GM12878 (cell line): Measurements from ENCODE around the gene MRPL23. TPM values are rescaled to one million over a fixed set of nuclear protein-coding genes. Genes with fewer than 3 reads are reported as not detected.

ENCODE experiments used
- ATAC-seq: fragments of 200-7000 bp; cut with Tn5 transposase; 3 replicates; pipeline ENCODE4 v1.9.1; 2020; ENCODE audit warnings: mild to moderate bottlenecking, moderate library complexity
- BruUV-seq: library from RNA; stranded (reverse); fragments of 400-500 nt; replicated peaks from 2 replicates; lab custom pipeline; 2021; lab: Mats Ljungman, UMichigan
- CTCF ChIA-PET: fragments of 300-600 bp; sonication (Branson Sonifier 250); formaldehyde crosslinking; extraction: SDS; loops from one replicate; lab custom pipeline; 2021; ENCODE audit warnings: inconsistent platforms; lab: Yijun Ruan, JAX
- POLR2A ChIA-PET: fragments of 350-600 bp; formaldehyde crosslinking; extraction: SDS; loops from one replicate; lab custom pipeline; 2021; ENCODE audit warnings: inconsistent platforms; lab: Charles Lee
- RAD21 ChIA-PET: fragments of 300-600 bp; sonication (Branson Sonifier 250); formaldehyde crosslinking; loops from one replicate; lab custom pipeline; 2023; ENCODE audit warnings: antibody characterized with exemption; ENCODE audit not compliant: unreplicated experiment; lab: Charles Lee
- SMC1A ChIA-PET: fragments of 300-600 bp; sonication (Branson Sonifier 250); formaldehyde crosslinking; loops from one replicate; lab custom pipeline; 2023; ENCODE audit not compliant: unreplicated experiment, uncharacterized antibody; lab: Charles Lee
- DNase-seq: peaks from one replicate; pipeline ENCODE4 v3.0.0-alpha.2; 2011; ENCODE audit warnings: low read depth, low spot score
- FAIRE-seq: peaks from 3 replicates; lab custom pipeline; 2011; peaks lifted over from hg19 to GRCh38; lab: Jason Lieb, UNC
- H2AFZ ChIP-seq: 2 replicates; pipeline ENCODE4 v1.6.0; 2011; ENCODE audit warnings: low read depth, low read length, control low read depth; ENCODE audit not compliant: control insufficient read depth
- H3K27ac ChIP-seq: 2 replicates; pipeline ENCODE4 v1.5.1; 2011; ENCODE audit warnings: control low read depth; ENCODE audit not compliant: control insufficient read depth, insufficient read depth
- H3K27me3 ChIP-seq, 2 experiments: replicated peaks in 1 of 2; 2 replicates each; pipeline versions ENCODE4 v1.6.0 to v1.6.1; 2011; ENCODE audit warnings: low read length in 1 of 2; ENCODE audit not compliant: control insufficient read depth in 2 of 2, insufficient read depth in 2 of 2
- H3K36me3 ChIP-seq, 2 experiments: 2 replicates each; pipeline ENCODE4 v1.5.1; 2011; ENCODE audit warnings: low read length in 1 of 2; ENCODE audit not compliant: control insufficient read depth in 2 of 2, insufficient read depth in 2 of 2
- H3K4me1 ChIP-seq: 2 replicates; pipeline ENCODE4 v1.6.1; 2011; ENCODE audit warnings: mild to moderate bottlenecking, low read length, moderate library complexity, mixed read lengths; ENCODE audit not compliant: control insufficient read depth, insufficient read depth
- H3K4me2 ChIP-seq: 2 replicates; pipeline ENCODE4 v1.6.0; 2011; ENCODE audit warnings: control low read depth; ENCODE audit not compliant: control insufficient read depth, insufficient read depth
- H3K4me3 ChIP-seq: fragments of 200-600 bp; sonication (generic); 2 replicates; pipeline ENCODE4 v1.5.1; 2016
- H3K79me2 ChIP-seq: 2 replicates; pipeline ENCODE4 v1.6.0; 2011; ENCODE audit warnings: low read length; ENCODE audit not compliant: control insufficient read depth, insufficient read depth
- H3K9ac ChIP-seq: 2 replicates; pipeline ENCODE4 v1.8.0; 2011; ENCODE audit warnings: low read length, control low read depth, mixed read lengths; ENCODE audit not compliant: control insufficient read depth, insufficient read depth
- H3K9me3 ChIP-seq: replicated peaks from 3 replicates; pipeline ENCODE4 v1.5.1; 2011; ENCODE audit warnings: mild to moderate bottlenecking, low read length; ENCODE audit not compliant: control insufficient read depth, insufficient read depth
- H4K20me1 ChIP-seq: 2 replicates; pipeline ENCODE4 v1.6.0; 2011; ENCODE audit not compliant: control insufficient read depth, insufficient read depth
- BRCA1 ChIP-seq: IDR thresholded peaks from 2 replicates; pipeline ENCODE4 v1.6.1; 2011; ENCODE audit warnings: low read depth, low read length, improper control_type of control experiment
- CHD4 ChIP-seq: fragments of 200-600 bp; sonication (generic); IDR thresholded peaks from 2 replicates; pipeline ENCODE4 v1.6.1; 2016; ENCODE audit warnings: mild to moderate bottlenecking
- E2F4 ChIP-seq: IDR thresholded peaks from 2 replicates; pipeline ENCODE4 v1.6.1; 2012; ENCODE audit warnings: low read depth, low read length, improper control_type of control experiment
- FOXM1 ChIP-seq: IDR thresholded peaks from 2 replicates; pipeline ENCODE4 v1.6.1; 2012; ENCODE audit warnings: low read depth, mild to moderate bottlenecking, inconsistent platforms, low read length, moderate library complexity
- GABPA ChIP-seq: IDR thresholded peaks from 2 replicates; pipeline ENCODE4 v1.6.1; 2014; ENCODE audit warnings: antibody characterized with exemption, low read depth, mild to moderate bottlenecking, inconsistent platforms
- IRF5 ChIP-seq: fragments of 450-650 bp; IDR thresholded peaks from 2 replicates; pipeline ENCODE4 v1.6.1; 2017; ENCODE audit warnings: borderline replicate concordance
- KDM1A ChIP-seq: fragments of 200-600 bp; sonication (generic); IDR thresholded peaks from 2 replicates; pipeline ENCODE4 v1.6.1; 2016; ENCODE audit warnings: borderline replicate concordance
- MXI1 ChIP-seq: fragments of 150-350 bp; IDR thresholded peaks from 2 replicates; pipeline ENCODE4 v1.6.1; 2011; ENCODE audit warnings: low read depth, mild to moderate bottlenecking, inconsistent platforms, low read length, improper control_type of control experiment
- RFX5 ChIP-seq: IDR thresholded peaks from 2 replicates; pipeline ENCODE4 v1.6.1; 2011; ENCODE audit warnings: low read depth, low read length, improper control_type of control experiment
- SIN3A ChIP-seq: IDR thresholded peaks from 2 replicates; pipeline ENCODE4 v1.6.1; 2012; ENCODE audit warnings: low read depth, low read length, improper control_type of control experiment
- TCF7 ChIP-seq: IDR thresholded peaks from 2 replicates; pipeline ENCODE4 v1.6.1; 2014; ENCODE audit warnings: antibody characterized with exemption, borderline replicate concordance
- USF2 ChIP-seq: IDR thresholded peaks from 2 replicates; pipeline ENCODE4 v1.6.1; 2011; ENCODE audit warnings: low read depth, low read length, improper control_type of control experiment, borderline replicate concordance
- ZNF207 ChIP-seq: fragments of 450-650 bp; IDR thresholded peaks from 2 replicates; pipeline ENCODE4 v1.6.1; 2014; ENCODE audit warnings: antibody characterized with exemption, mild to moderate bottlenecking, borderline replicate concordance
- ZSCAN29 ChIP-seq: fragments of 450-650 bp; IDR thresholded peaks from 2 replicates; pipeline ENCODE4 v1.6.1; 2017; ENCODE audit warnings: mild to moderate bottlenecking, moderate library complexity
- WGBS: methylation state at CpG from one replicate; pipeline ENCODE4 v1.1.6; 2016; ENCODE audit warnings: low lambda C conversion rate; ENCODE audit not compliant: insufficient replicate concordance, insufficient coverage; ENCODE audit errors: missing lambda C conversion rate; 5-methylcytosine and 5-hydroxymethylcytosine counted together
- in situ Hi-C: fragments of 300-500 bp; cut with MboI; formaldehyde crosslinking; loops from 9 replicates; pipeline ENCODE4 v1.14.3; 2018; ENCODE audit warnings: mixed read lengths
- intact Hi-C: fragments of 100-400 bp; cut with micrococcal nuclease; formaldehyde crosslinking; loops from one replicate; pipeline ENCODE4 v1.14.2; 2022; ENCODE audit not compliant: unreplicated experiment
- microRNA counts: library from miRNA; unstranded; fragments of <30 nt; microRNA quantifications from one replicate; lab custom pipeline; 2016
- polyA plus RNA-seq, 11 experiments: library from polyadenylated mRNA; depleted of rRNA in 4 of 11; unstranded in 6 of 11; stranded (reverse) in 5 of 11; fragments of >200 nt; fragmentation: Nextera tagmentation in 4 of 11; fragmentation: Illumina TruSeq in 1 of 11; extraction: Ambion mirVana in 4 of 11; extraction: Trizol in 1 of 11; gene quantifications; 1 replicate in 1 of 11; 2 replicates in 10 of 11; pipeline versions ENCODE4 v1.2.1 to v1.2.3, GENCODE V29; 2011 to 2016; ENCODE audit warnings: inconsistent platforms in 2 of 11, missing spikeins in 2 of 11, low read depth in 1 of 11
- small RNA-seq: library from RNA; depleted of rRNA; stranded (forward); fragments of <200 nt; gene quantifications from one replicate; pipeline ENCODE3, GENCODE V24; 2014
- total RNA-seq, 4 experiments: library from RNA; depleted of rRNA in 3 of 4; stranded (reverse); fragments of >200 nt in 3 of 4; fragmentation: Illumina TruSeq in 1 of 4; extraction: Trizol in 1 of 4; gene quantifications; 2 replicates each; pipeline versions ENCODE4 v1.2.1 to v1.2.3, GENCODE V29; 2013 to 2021

MRPL23 gene
- total and polyA plus RNA-seq, 10 of the 15 experiments (the other 5 are each of a cell fraction or from before 2014, with no cell fraction given): 1.6 to 207 (median 126) TPM

- CTCF ChIA-PET: interaction anchor here (0.7 to 1.4 kb wide), 2 partner anchors 147 to 211 kb away, joined by 3 read pairs; no protein-coding TSS in a partner anchor
- no peaks in the 10 kb centered on the region for H3K9me3 ChIP-seq
- no peaks in the 10 kb centered on the region for H3K79me2 ChIP-seq
- SMC1A ChIA-PET: no interaction called here
- no CpG with 5 or more reads among the region's 13 CpGs for WGBS
- no peak overlapping the region for H2AFZ ChIP-seq
- no peak overlapping the region for H3K4me3 ChIP-seq
- FAIRE-seq: no peak
- in situ Hi-C loops: no loop called here
- no peaks in the 10 kb centered on the region for H4K20me1 ChIP-seq
- TF ChIP-seq USF2: no peak
- no peak for TF ChIP-seq BRCA1
- no peak for TF ChIP-seq FOXM1
- no peak for TF ChIP-seq IRF5
- no peak for TF ChIP-seq TCF7
- no peak for TF ChIP-seq MXI1
- TF ChIP-seq ZSCAN29: no peak
- no peak for TF ChIP-seq RFX5
- no peak for TF ChIP-seq KDM1A
- TF ChIP-seq E2F4: no peak
- no peak for TF ChIP-seq GABPA
- TF ChIP-seq CHD4: no peak
- TF ChIP-seq ZNF207: no peak
- TF ChIP-seq SIN3A: no peak
- TF ChIP-seq, all 136 proteins: peak for 0
- RAD21 ChIA-PET: no interaction called here
- DNase-seq (no peak), ATAC-seq (no peak)
- H3K36me3 ChIP-seq: no peaks in the 10 kb centered on the region
- no peaks in the 10 kb centered on the region for H3K27me3 ChIP-seq
- POLR2A ChIA-PET: no interaction called here
- BruUV-seq: no TSS peak
- H3K9ac ChIP-seq: no peak overlapping the region
- intact Hi-C loops: no loop called here
- H3K4me2 ChIP-seq: no peak overlapping the region
- no peak overlapping the region for H3K27ac ChIP-seq
- H3K4me1 ChIP-seq: no peaks in the 10 kb centered on the region
Observed at GRCh38 chr11:2004466-2004865, 57.3 kb downstream of the MRPL23 start.

MicroRNAs encoded within 50 kb of the gene (microRNA counts, 767-probe panel; counts per million panel counts)
- 1,125 counts per million, percentile 35 among the panel's probes with 10 or more counts for microRNA hsa-miR-675-5p (lab: Ali Mortazavi, UCI)

Small RNA genes within 50 kb of the gene (small RNA-seq; reads per million reads assigned to genes)
- gene RF01972 (not detected), gene RF01973 (not detected)

Other genes starting within 250 kb of the MRPL23 start
Only the 7 nearest of the 11 such genes appear.
- 29.3 and 38.6 TPM in 2 replicates for gene CTSD, start 183.4 kb upstream of the MRPL23 start, total RNA-seq (2014; rRNA removed)
- 10.3 and 13.3 TPM in 2 replicates for gene CTSD, start 183.4 kb upstream of the MRPL23 start, total RNA-seq (2014; rRNA removed; fragmentation: Illumina TruSeq; extraction: Trizol)
- gene CTSD, start 183.4 kb upstream of the MRPL23 start, total RNA-seq (2021): 49.8 and 51.9 TPM in 2 replicates
- 4.4 and 16.4 TPM in 2 replicates for gene CTSD, start 183.4 kb upstream of the MRPL23 start, polyA plus RNA-seq (2011; rRNA removed)
- 1.9 and 22.0 TPM in 2 replicates for gene CTSD, start 183.4 kb upstream of the MRPL23 start, polyA plus RNA-seq (2014; fragmentation: Illumina TruSeq; extraction: Trizol)
- gene CTSD, start 183.4 kb upstream of the MRPL23 start, polyA plus RNA-seq (2014; fragmentation: Nextera tagmentation; extraction: Ambion mirVana): 1 to 10 TPM in 1 of 2 experiments, under 1 TPM in 1; 0.42 to 3.4 TPM
- 27.9 and 35.8 TPM in 2 replicates for gene CTSD, start 183.4 kb upstream of the MRPL23 start, polyA plus RNA-seq (2014; rRNA removed)
- 10 to 100 TPM; 43.4 to 54.6 TPM for gene CTSD, start 183.4 kb upstream of the MRPL23 start, polyA plus RNA-seq (2016; fragmentation: Nextera tagmentation; extraction: Ambion mirVana)
- gene SYT8, start 112.3 kb upstream of the MRPL23 start, total RNA-seq (2014; rRNA removed): not detected in 2 replicates
- gene SYT8, start 112.3 kb upstream of the MRPL23 start, total RNA-seq (2014; rRNA removed; fragmentation: Illumina TruSeq; extraction: Trizol): not detected in 2 replicates
- 0.19 TPM in 1 of 2 replicates, not detected in the other for gene SYT8, start 112.3 kb upstream of the MRPL23 start, total RNA-seq (2021)
- gene SYT8, start 112.3 kb upstream of the MRPL23 start, polyA plus RNA-seq (2011; rRNA removed): not detected in 2 replicates
- gene SYT8, start 112.3 kb upstream of the MRPL23 start, polyA plus RNA-seq (2014; fragmentation: Illumina TruSeq; extraction: Trizol): not detected in 2 replicates
- not detected for gene SYT8, start 112.3 kb upstream of the MRPL23 start, polyA plus RNA-seq (2014; fragmentation: Nextera tagmentation; extraction: Ambion mirVana)
- gene SYT8, start 112.3 kb upstream of the MRPL23 start, polyA plus RNA-seq (2014; rRNA removed): 0.44 TPM in 1 of 2 replicates, not detected in the other
- gene SYT8, start 112.3 kb upstream of the MRPL23 start, polyA plus RNA-seq (2016; fragmentation: Nextera tagmentation; extraction: Ambion mirVana): not detected
- gene TNNI2, start 108.4 kb upstream of the MRPL23 start, total RNA-seq (2014; rRNA removed): 0.76 and 0.79 TPM in 2 replicates
- 0.37 TPM in 1 of 2 replicates, not detected in the other for gene TNNI2, start 108.4 kb upstream of the MRPL23 start, total RNA-seq (2014; rRNA removed; fragmentation: Illumina TruSeq; extraction: Trizol)
- gene TNNI2, start 108.4 kb upstream of the MRPL23 start, total RNA-seq (2021): 0.38 and 0.61 TPM in 2 replicates
- 0.35 TPM in 1 of 2 replicates, not detected in the other for gene TNNI2, start 108.4 kb upstream of the MRPL23 start, polyA plus RNA-seq (2011; rRNA removed)
- not detected in 2 replicates for gene TNNI2, start 108.4 kb upstream of the MRPL23 start, polyA plus RNA-seq (2014; fragmentation: Illumina TruSeq; extraction: Trizol)
- under 1 TPM; 0.14 to 0.33 TPM for gene TNNI2, start 108.4 kb upstream of the MRPL23 start, polyA plus RNA-seq (2014; fragmentation: Nextera tagmentation; extraction: Ambion mirVana)
- 0.37 and 0.56 TPM in 2 replicates for gene TNNI2, start 108.4 kb upstream of the MRPL23 start, polyA plus RNA-seq (2014; rRNA removed)
- gene TNNI2, start 108.4 kb upstream of the MRPL23 start, polyA plus RNA-seq (2016; fragmentation: Nextera tagmentation; extraction: Ambion mirVana): not detected
- gene LSP1, start 94.2 kb upstream of the MRPL23 start, total RNA-seq (2014; rRNA removed): 374 and 409 TPM in 2 replicates
- gene LSP1, start 94.2 kb upstream of the MRPL23 start, total RNA-seq (2014; rRNA removed; fragmentation: Illumina TruSeq; extraction: Trizol): 152 and 171 TPM in 2 replicates
- gene LSP1, start 94.2 kb upstream of the MRPL23 start, total RNA-seq (2021): 478 and 488 TPM in 2 replicates
- gene LSP1, start 94.2 kb upstream of the MRPL23 start, polyA plus RNA-seq (2011; rRNA removed): 156 and 283 TPM in 2 replicates
- gene LSP1, start 94.2 kb upstream of the MRPL23 start, polyA plus RNA-seq (2014; fragmentation: Illumina TruSeq; extraction: Trizol): 109 and 328 TPM in 2 replicates
- gene LSP1, start 94.2 kb upstream of the MRPL23 start, polyA plus RNA-seq (2014; fragmentation: Nextera tagmentation; extraction: Ambion mirVana): 10 to 100 TPM; 19.2 to 34.2 TPM
- gene LSP1, start 94.2 kb upstream of the MRPL23 start, polyA plus RNA-seq (2014; rRNA removed): 411 and 535 TPM in 2 replicates
- 100 to 1,000 TPM; 442 to 487 TPM for gene LSP1, start 94.2 kb upstream of the MRPL23 start, polyA plus RNA-seq (2016; fragmentation: Nextera tagmentation; extraction: Ambion mirVana)
- gene PRR33, start 55.4 kb upstream of the MRPL23 start, total RNA-seq (2014; rRNA removed): not detected in 2 replicates
- not detected in 2 replicates for gene PRR33, start 55.4 kb upstream of the MRPL23 start, total RNA-seq (2014; rRNA removed; fragmentation: Illumina TruSeq; extraction: Trizol)
- not detected in 2 replicates for gene PRR33, start 55.4 kb upstream of the MRPL23 start, total RNA-seq (2021)
- not detected in 2 replicates for gene PRR33, start 55.4 kb upstream of the MRPL23 start, polyA plus RNA-seq (2011; rRNA removed)
- gene PRR33, start 55.4 kb upstream of the MRPL23 start, polyA plus RNA-seq (2014; fragmentation: Illumina TruSeq; extraction: Trizol): not detected in 2 replicates
- under 1 TPM in 1 of 2 experiments, not detected in 1; 0.02 TPM for gene PRR33, start 55.4 kb upstream of the MRPL23 start, polyA plus RNA-seq (2014; fragmentation: Nextera tagmentation; extraction: Ambion mirVana)
- gene PRR33, start 55.4 kb upstream of the MRPL23 start, polyA plus RNA-seq (2014; rRNA removed): 0.03 TPM in 2 replicates
- 1 to 10 TPM in 1 of 2 experiments, under 1 TPM in 1; 0.74 to 1.0 TPM for gene PRR33, start 55.4 kb upstream of the MRPL23 start, polyA plus RNA-seq (2016; fragmentation: Nextera tagmentation; extraction: Ambion mirVana)
- gene TNNT3, start 27.6 kb upstream of the MRPL23 start, total RNA-seq (2014; rRNA removed): not detected in 2 replicates
- gene TNNT3, start 27.6 kb upstream of the MRPL23 start, total RNA-seq (2014; rRNA removed; fragmentation: Illumina TruSeq; extraction: Trizol): not detected in 2 replicates
- not detected in 2 replicates for gene TNNT3, start 27.6 kb upstream of the MRPL23 start, total RNA-seq (2021)
- gene TNNT3, start 27.6 kb upstream of the MRPL23 start, polyA plus RNA-seq (2011; rRNA removed): 0.39 and 0.50 TPM in 2 replicates
- 0.40 TPM in 1 of 2 replicates, not detected in the other for gene TNNT3, start 27.6 kb upstream of the MRPL23 start, polyA plus RNA-seq (2014; fragmentation: Illumina TruSeq; extraction: Trizol)
- not detected for gene TNNT3, start 27.6 kb upstream of the MRPL23 start, polyA plus RNA-seq (2014; fragmentation: Nextera tagmentation; extraction: Ambion mirVana)
- gene TNNT3, start 27.6 kb upstream of the MRPL23 start, polyA plus RNA-seq (2014; rRNA removed): not detected in 2 replicates
- not detected for gene TNNT3, start 27.6 kb upstream of the MRPL23 start, polyA plus RNA-seq (2016; fragmentation: Nextera tagmentation; extraction: Ambion mirVana)
- 0.11 TPM in 1 of 2 replicates, not detected in the other for gene H19, start 50.5 kb downstream of the MRPL23 start, total RNA-seq (2014; rRNA removed)
- gene H19, start 50.5 kb downstream of the MRPL23 start, total RNA-seq (2014; rRNA removed; fragmentation: Illumina TruSeq; extraction: Trizol): not detected in 2 replicates
- gene H19, start 50.5 kb downstream of the MRPL23 start, total RNA-seq (2021): 1.1 and 1.2 TPM in 2 replicates
- gene H19, start 50.5 kb downstream of the MRPL23 start, polyA plus RNA-seq (2011; rRNA removed): 0.07 and 0.10 TPM in 2 replicates
- gene H19, start 50.5 kb downstream of the MRPL23 start, polyA plus RNA-seq (2014; fragmentation: Illumina TruSeq; extraction: Trizol): 0.04 TPM in 1 of 2 replicates, not detected in the other
- gene H19, start 50.5 kb downstream of the MRPL23 start, polyA plus RNA-seq (2014; fragmentation: Nextera tagmentation; extraction: Ambion mirVana): not detected
- gene H19, start 50.5 kb downstream of the MRPL23 start, polyA plus RNA-seq (2014; rRNA removed): 0.53 TPM in 1 of 2 replicates, not detected in the other
- gene H19, start 50.5 kb downstream of the MRPL23 start, polyA plus RNA-seq (2016; fragmentation: Nextera tagmentation; extraction: Ambion mirVana): not detected